Choroid plexus epithelial cell (primary cell): ENCODE data around the gene RPAP2.

Experiments
- DNase-seq: peaks from one replicate; pipeline ENCODE4 v3.0.0-alpha.2; 2010; ENCODE audit warnings: low read depth
- H3K4me3 ChIP-seq: 2 replicates; pipeline ENCODE4 v1.5.1; 2011; ENCODE audit warnings: low read depth, mild to moderate bottlenecking, control low read depth, low read length, moderate library complexity
- CTCF ChIP-seq: conservative IDR thresholded peaks from 2 replicates; pipeline ENCODE4 v1.5.1; 2011; ENCODE audit warnings: low read depth, mild to moderate bottlenecking, control low read depth, inconsistent platforms, low read length, moderate library complexity

RPAP2 gene

GRCh38 chr1:92446546-92446945, 147.7 kb downstream of the RPAP2 start:
- H3K4me3 ChIP-seq: no peak overlapping the region
- DNase-seq: peak; percentile 44
- no peak for TF ChIP-seq CTCF

DNA sequence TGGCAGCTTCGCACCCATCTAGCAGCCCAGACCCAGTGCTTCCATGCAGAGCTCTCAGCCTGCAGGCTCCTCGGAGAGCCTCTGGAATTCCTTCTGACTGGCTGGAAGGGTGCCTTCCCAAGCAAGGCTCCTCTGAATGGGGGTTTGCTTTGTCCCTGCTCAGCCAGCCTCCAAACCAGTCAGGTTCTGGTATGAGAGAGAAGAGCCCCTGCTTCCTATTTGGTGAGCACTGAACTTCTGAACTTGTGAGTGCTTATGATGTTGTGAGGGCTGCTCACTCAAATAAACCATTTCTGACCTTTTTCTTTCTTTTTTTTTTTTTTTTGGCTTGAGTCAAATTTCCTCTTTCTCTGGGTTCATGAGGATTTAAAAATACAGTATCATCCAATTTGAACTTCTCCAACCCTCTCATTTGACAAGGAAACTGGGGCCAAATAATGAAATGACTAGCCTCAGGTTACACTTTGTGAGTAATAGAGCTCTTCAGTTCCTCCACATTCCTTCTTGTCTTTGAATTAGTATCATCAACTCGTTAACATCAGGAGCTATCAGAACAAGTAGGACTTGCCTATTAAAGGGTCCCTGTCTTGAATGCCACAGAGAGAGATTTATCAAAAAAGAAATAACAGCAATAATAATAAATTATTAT, 148.3 kb downstream of the RPAP2 start:
- no peak overlapping the region for H3K4me3 ChIP-seq
- peak; percentile 58 for DNase-seq
- TF ChIP-seq CTCF: no peak

DNA sequence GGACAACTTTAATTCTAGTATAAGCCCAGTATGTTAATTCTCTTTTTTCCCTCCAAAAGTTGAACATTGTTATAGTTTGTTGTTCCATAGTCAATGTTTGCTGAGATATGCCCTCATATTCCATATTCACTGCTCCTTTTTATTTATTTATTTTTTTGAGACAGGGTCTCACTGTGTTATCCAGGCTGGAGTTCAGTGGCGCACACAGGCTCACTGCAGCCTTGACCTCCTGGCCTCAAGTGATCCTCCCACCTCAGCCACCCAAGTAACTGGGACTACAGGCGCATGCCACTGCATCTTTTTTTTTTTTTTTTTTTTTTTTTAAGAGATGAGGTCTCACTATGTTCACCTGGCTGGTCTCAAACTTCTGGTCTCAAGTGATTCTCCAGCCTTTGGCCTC, 149.1 kb downstream of the RPAP2 start:
- no peak overlapping the region for H3K4me3 ChIP-seq
- DNase-seq: no peak
- no peak for TF ChIP-seq CTCF
